Testis (tissue), 2 donors: ENCODE measurements around the gene POLR1G.

Experiments
- CTCF ChIP-seq, 3 experiments: fragments of 450-650 bp in 2 of 3; fragments of 200-600 bp in 1 of 3; sonication (generic) in 1 of 3; IDR thresholded peaks; one replicate each; pipeline ENCODE4 v1.5.1; 2016 to 2019; ENCODE audit warnings: antibody characterized with exemption in 3 of 3, mild to moderate bottlenecking in 2 of 3, moderate library complexity in 1 of 3
- POLR2A ChIP-seq: fragments of 450-650 bp; IDR thresholded peaks from one replicate; pipeline ENCODE4 v1.6.1; 2017; ENCODE audit warnings: antibody characterized with exemption, mild to moderate bottlenecking, moderate library complexity

GRCh38 chr19:45456500-45456815, 50.0 kb downstream of the POLR1G start:
- TF ChIP-seq CTCF (IDR thresholded peaks at IDR 0.05) (no peak), POLR2A (no peak)
